B cell (primary cell): ENCODE results near the gene POLR3B. TPM values are rescaled to one million over a fixed set of nuclear protein-coding genes. Genes with fewer than 3 reads are reported as not detected.
"Not testable (repeated sequence)": the region's sequence is repeated elsewhere in the genome, so short reads cannot be mapped to it uniquely, and the experiment has no call there.

ENCODE experiments used
- ATAC-seq: fragments of 200-7000 bp; cut with Tn5 transposase; one replicate; pipeline ENCODE4 v1.10.0; 2021; ENCODE audit warnings: low read depth, mild to moderate bottlenecking, moderate number of reproducible peaks, moderate library complexity
- CTCF ChIA-PET: fragments of 350-600 bp; sonication (Branson Sonifier 250); formaldehyde crosslinking; loops from one replicate; lab custom pipeline; 2021; ENCODE audit warnings: antibody characterized with exemption, inconsistent platforms; lab: Charles Lee
- POLR2A ChIA-PET: fragments of 350-600 bp; sonication (Branson Sonifier 250); formaldehyde crosslinking; loops from one replicate; lab custom pipeline; 2021; ENCODE audit warnings: antibody characterized with exemption; lab: Charles Lee
- DNase-seq: peaks from one replicate; pipeline ENCODE4 v3.0.0; 2013
- H2AFZ ChIP-seq: 2 replicates; pipeline ENCODE4 v1.6.1; 2012; ENCODE audit warnings: mild to moderate bottlenecking, low read depth, low read length; ENCODE audit not compliant: insufficient read depth, poor library complexity, severe bottlenecking
- H3K27ac ChIP-seq, 2 donors: 1 replicate in 1 of 2; 2 replicates in 1 of 2; pipeline ENCODE4 v1.5.1; 2012 to 2013; ENCODE audit warnings: low read length in 2 of 2, mild to moderate bottlenecking in 2 of 2, moderate library complexity in 1 of 2
- H3K27me3 ChIP-seq, 4 experiments: fragments of 200-600 bp in 1 of 4; sonication (generic) in 1 of 4; replicated peaks in 1 of 4; 1 replicate in 2 of 4; 2 replicates in 2 of 4; pipeline versions ENCODE4 v1.6.1 to v1.7.0; 2013 to 2016; ENCODE audit warnings: low read length in 3 of 4, mild to moderate bottlenecking in 2 of 4, mixed read lengths in 1 of 4, moderate library complexity in 1 of 4; ENCODE audit not compliant: insufficient read depth in 4 of 4, control insufficient read depth in 3 of 4; ENCODE audit errors: control extremely low read depth in 1 of 4
- H3K36me3 ChIP-seq, 2 experiments: replicated peaks in 1 of 2; 1 replicate in 1 of 2; 2 replicates in 1 of 2; pipeline versions ENCODE4 v1.6.1 to v1.7.1; 2013; ENCODE audit warnings: low read length in 1 of 2; ENCODE audit not compliant: insufficient read depth in 2 of 2, control insufficient read depth in 1 of 2; ENCODE audit errors: control extremely low read depth in 1 of 2, extremely low read depth in 1 of 2
- H3K4me1 ChIP-seq, 2 donors: fragments of 200-600 bp in 1 of 2; sonication (generic) in 1 of 2; 1 replicate in 1 of 2; 2 replicates in 1 of 2; pipeline versions ENCODE4 v1.5.1 to v1.6.1; 2013 to 2017; ENCODE audit warnings: low read length in 2 of 2; ENCODE audit not compliant: control insufficient read depth in 2 of 2, insufficient read depth in 2 of 2
- H3K4me2 ChIP-seq: replicated peaks from 2 replicates; pipeline ENCODE3; 2012; ENCODE audit warnings: mild to moderate bottlenecking, low read depth, low read length; ENCODE audit not compliant: poor library complexity, severe bottlenecking
- H3K4me3 ChIP-seq, 5 experiments: fragments of 200-600 bp in 1 of 5; sonication (generic) in 1 of 5; 1 replicate in 3 of 5; 2 replicates in 2 of 5; pipeline versions ENCODE4 v1.5.1 to v1.7.0; 2011 to 2016; ENCODE audit warnings: low read length in 4 of 5, mild to moderate bottlenecking in 4 of 5, low read depth in 2 of 5, control low read depth in 1 of 5, moderate library complexity in 1 of 5; ENCODE audit not compliant: insufficient read depth in 1 of 5; ENCODE audit errors: control extremely low read depth in 1 of 5, extremely low read depth in 1 of 5
- H3K79me2 ChIP-seq: fragments of 200-600 bp; sonication (generic); one replicate; pipeline ENCODE4 v1.6.0; 2016; ENCODE audit warnings: low read length; ENCODE audit not compliant: control insufficient read depth, insufficient read depth
- H3K9ac ChIP-seq: fragments of 200-600 bp; sonication (generic); 2 replicates; pipeline ENCODE4 v1.6.1; 2017; ENCODE audit warnings: mild to moderate bottlenecking, low read length, moderate library complexity
- H3K9me3 ChIP-seq, 3 donors: one replicate each; pipeline versions ENCODE4 v1.6.1 to v1.7.1; 2013; ENCODE audit warnings: low read length in 2 of 3; ENCODE audit not compliant: control insufficient read depth in 2 of 3, insufficient read depth in 1 of 3; ENCODE audit errors: control extremely low read depth in 1 of 3
- H4K20me1 ChIP-seq: 2 replicates; pipeline ENCODE4 v1.6.0; 2012; ENCODE audit warnings: mild to moderate bottlenecking, low read length; ENCODE audit not compliant: insufficient read depth, control insufficient read depth, poor library complexity, severe bottlenecking
- H3K27ac Mint-ChIP-seq: one replicate; pipeline ENCODE4 v1.8.0; 2021; ENCODE audit warnings: mixed read lengths
- H3K27me3 Mint-ChIP-seq: one replicate; pipeline ENCODE4 v1.8.0; 2021; ENCODE audit warnings: mixed read lengths
- H3K4me1 Mint-ChIP-seq: one replicate; pipeline ENCODE4 v1.8.0; 2021; ENCODE audit warnings: mixed read lengths
- H3K4me3 Mint-ChIP-seq: one replicate; pipeline ENCODE4 v1.8.0; 2021; ENCODE audit warnings: mixed read lengths
- H3K9me3 Mint-ChIP-seq: one replicate; pipeline ENCODE4 v1.8.0; 2022; ENCODE audit warnings: mixed read lengths; ENCODE audit not compliant: insufficient read depth
- EZH2 ChIP-seq: IDR thresholded peaks from 2 replicates; pipeline ENCODE4 v1.6.1; 2012; ENCODE audit warnings: borderline replicate concordance, low read depth, mild to moderate bottlenecking, moderate library complexity, low read length; ENCODE audit not compliant: insufficient read depth, poor library complexity, severe bottlenecking
- WGBS: methylation state at CpG from one replicate; pipeline ENCODE4 v1.1.5; 2013; ENCODE audit warnings: missing lambda C conversion rate; ENCODE audit not compliant: insufficient coverage; 5-methylcytosine and 5-hydroxymethylcytosine counted together
- intact Hi-C: fragments of 100-400 bp; cut with micrococcal nuclease; formaldehyde crosslinking; loops from one replicate; pipeline ENCODE4 v1.10.0; 2022
- polyA plus RNA-seq: library from polyadenylated mRNA; depleted of rRNA; stranded (reverse); fragments of >200 nt; gene quantifications from 2 replicates; pipeline ENCODE4 v1.2.3, GENCODE V29; 2012
- total RNA-seq, 2 donors: library from RNA; stranded (reverse); fragments of 120-200 nt in 1 of 2; gene quantifications; 1 replicate in 1 of 2; 2 replicates in 1 of 2; pipeline versions ENCODE4 v1.2.3 to v1.2.4, GENCODE V29; 2013 to 2022
- TF ChIP-seq, protein P1 (sequence below): fragments of 200-600 bp; IDR thresholded peaks from one replicate; pipeline ENCODE4 v1.8.0; 2022; ENCODE audit warnings: antibody characterized with exemption, mild to moderate bottlenecking

POLR3B gene
- total and polyA plus RNA-seq, 2 donors (not counting 1 experiment from before 2014, with no cell fraction given), result 1.3 to 9.7 TPM

GRCh38 chr12:106378788-106379187, 21.2 kb downstream of the POLR3B start:
- CTCF ChIA-PET, result interaction anchor here (0.9 to 4.9 kb wide), 3 partner anchors 9 to 152 kb away, joined by 3 to 22 read pairs (median 11); partner anchors contain the start of gene POLR3B
- Mint-ChIP-seq H3K27ac (no peak overlapping the region), H3K4me3 (no peak overlapping the region), H3K4me1 (no peaks in the 10 kb centered on the region), H3K27me3 (no peaks in the 10 kb centered on the region), H3K9me3 (peaks cover 4% of the 10 kb centered on the region)
- no peak overlapping the region for H3K27ac ChIP-seq
- H3K4me3 ChIP-seq, result no peak overlapping the region
- ATAC-seq (no peak), DNase-seq (no peak)
- no peaks in the 10 kb centered on the region for H3K79me2 ChIP-seq
- H3K4me1 ChIP-seq, result no peaks in the 10 kb centered on the region
- peaks cover 0 to 9% (median 8%) of the 10 kb centered on the region in 3 donors for H3K9me3 ChIP-seq
- no peak overlapping the region for H2AFZ ChIP-seq
- WGBS, result no CpG with 5 or more reads among the region's 4 CpGs
- intact Hi-C loops, result no loop called here
- H3K4me2 ChIP-seq, result no peak overlapping the region
- TF ChIP-seq, protein P1, sequence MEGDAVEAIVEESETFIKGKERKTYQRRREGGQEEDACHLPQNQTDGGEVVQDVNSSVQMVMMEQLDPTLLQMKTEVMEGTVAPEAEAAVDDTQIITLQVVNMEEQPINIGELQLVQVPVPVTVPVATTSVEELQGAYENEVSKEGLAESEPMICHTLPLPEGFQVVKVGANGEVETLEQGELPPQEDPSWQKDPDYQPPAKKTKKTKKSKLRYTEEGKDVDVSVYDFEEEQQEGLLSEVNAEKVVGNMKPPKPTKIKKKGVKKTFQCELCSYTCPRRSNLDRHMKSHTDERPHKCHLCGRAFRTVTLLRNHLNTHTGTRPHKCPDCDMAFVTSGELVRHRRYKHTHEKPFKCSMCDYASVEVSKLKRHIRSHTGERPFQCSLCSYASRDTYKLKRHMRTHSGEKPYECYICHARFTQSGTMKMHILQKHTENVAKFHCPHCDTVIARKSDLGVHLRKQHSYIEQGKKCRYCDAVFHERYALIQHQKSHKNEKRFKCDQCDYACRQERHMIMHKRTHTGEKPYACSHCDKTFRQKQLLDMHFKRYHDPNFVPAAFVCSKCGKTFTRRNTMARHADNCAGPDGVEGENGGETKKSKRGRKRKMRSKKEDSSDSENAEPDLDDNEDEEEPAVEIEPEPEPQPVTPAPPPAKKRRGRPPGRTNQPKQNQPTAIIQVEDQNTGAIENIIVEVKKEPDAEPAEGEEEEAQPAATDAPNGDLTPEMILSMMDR, result no peak
- no peak for TF ChIP-seq EZH2
- H3K27me3 ChIP-seq, result no peaks in the 10 kb centered on the region
- peaks cover 11% of the 10 kb centered on the region in 2 experiments for H3K36me3 ChIP-seq
- POLR2A ChIA-PET, result no interaction called here
- H4K20me1 ChIP-seq, result no peaks in the 10 kb centered on the region
- no peak overlapping the region for H3K9ac ChIP-seq

DNA sequence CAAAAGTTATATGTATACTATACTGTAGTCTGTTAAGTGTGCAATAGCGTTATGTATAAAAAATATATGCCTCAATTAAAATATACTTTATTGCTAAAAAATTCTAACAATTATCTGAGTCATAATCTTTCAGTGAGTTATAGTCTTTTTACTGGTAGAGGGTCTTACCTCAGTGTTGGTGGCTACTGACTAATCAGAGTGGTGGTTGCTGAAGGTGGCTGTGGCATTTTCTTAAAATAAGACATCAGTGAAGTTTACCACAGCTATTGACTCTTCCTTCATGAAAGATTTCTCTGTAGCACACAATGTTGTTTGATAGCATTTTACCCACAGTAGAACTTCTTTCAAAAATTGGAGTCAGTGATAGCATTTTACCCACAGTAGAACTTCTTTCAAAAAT, 23.4 kb downstream of the POLR3B start:
- Histone ChIP-seq H3K36me3 (peaks cover 11% of the 10 kb centered on the region in 2 experiments), H3K27me3 (no peaks in the 10 kb centered on the region), H3K4me3 (no peak overlapping the region), H2AFZ (no peak overlapping the region), H3K9me3 (peaks cover 0 to 9% (median 0%) of the 10 kb centered on the region in 3 donors), H4K20me1 (no peaks in the 10 kb centered on the region), H3K27ac (no peak overlapping the region), H3K4me1 (no peaks in the 10 kb centered on the region), H3K9ac (no peak overlapping the region), H3K79me2 (no peaks in the 10 kb centered on the region), H3K4me2 (no peak overlapping the region)
- intact Hi-C loops, result no loop called here
- H3K27ac Mint-ChIP-seq, result no peak overlapping the region
- TF ChIP-seq EZH2, result no peak
- TF ChIP-seq, protein P1, result no peak
- H3K4me3 Mint-ChIP-seq, result no peak overlapping the region
- no peaks in the 10 kb centered on the region for H3K4me1 Mint-ChIP-seq
- CTCF ChIA-PET, result interaction anchor here (1.0 to 4.0 kb wide), 4 partner anchors 12 to 541 kb away, joined by 3 to 15 read pairs (median 4); no protein-coding TSS in a partner anchor
- DNase-seq (no peak), ATAC-seq (no peak)
- POLR2A ChIA-PET, result no interaction called here
- no peaks in the 10 kb centered on the region for H3K27me3 Mint-ChIP-seq
- WGBS, result no CpG with 5 or more reads among the region's 1 CpG
- H3K9me3 Mint-ChIP-seq, result peaks cover 4% of the 10 kb centered on the region

DNA sequence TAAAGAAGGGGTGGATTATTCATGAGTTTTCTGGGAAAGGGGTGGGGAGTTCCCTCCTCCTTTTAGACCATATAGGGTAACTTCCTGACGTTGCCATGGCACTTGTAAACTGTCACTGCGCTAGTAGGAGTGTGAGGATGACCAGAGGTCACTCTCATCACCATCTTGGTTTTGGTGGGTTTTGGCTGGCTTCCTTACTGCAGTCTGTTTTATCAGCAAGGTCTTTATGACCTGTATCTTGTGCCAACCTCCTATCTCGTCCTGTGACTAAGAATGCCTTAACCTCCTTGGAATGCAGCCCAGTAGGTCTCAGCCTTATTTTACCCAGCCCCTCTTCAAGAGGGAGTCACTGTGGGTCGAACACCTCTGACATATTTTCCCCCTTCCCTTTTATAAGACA, 24.3 kb downstream of the POLR3B start:
- H3K4me1 Mint-ChIP-seq, H3K9me3 ChIP-seq, H2AFZ ChIP-seq, H3K9ac ChIP-seq, H3K4me3 Mint-ChIP-seq, POLR2A ChIA-PET, H3K27ac Mint-ChIP-seq, H3K79me2 ChIP-seq, H3K4me2 ChIP-seq, H3K27ac ChIP-seq, ATAC-seq, DNase-seq, H4K20me1 ChIP-seq, H3K27me3 Mint-ChIP-seq, H3K27me3 ChIP-seq, H3K9me3 Mint-ChIP-seq, H3K4me1 ChIP-seq, intact Hi-C loops, H3K4me3 ChIP-seq: not testable (repeated sequence)
- peaks cover 10 to 11% of the 10 kb centered on the region in 2 experiments for H3K36me3 ChIP-seq
- CTCF ChIA-PET, result interaction anchor here (4.0 to 7.4 kb wide), 2 partner anchors 460 to 538 kb away, joined by 15 to 56 read pairs; no protein-coding TSS in a partner anchor
- 100% methylated on average over 2 of the region's 4 CpGs for WGBS
